Measurements from ENCODE around the gene MDFIC.

DNA sequence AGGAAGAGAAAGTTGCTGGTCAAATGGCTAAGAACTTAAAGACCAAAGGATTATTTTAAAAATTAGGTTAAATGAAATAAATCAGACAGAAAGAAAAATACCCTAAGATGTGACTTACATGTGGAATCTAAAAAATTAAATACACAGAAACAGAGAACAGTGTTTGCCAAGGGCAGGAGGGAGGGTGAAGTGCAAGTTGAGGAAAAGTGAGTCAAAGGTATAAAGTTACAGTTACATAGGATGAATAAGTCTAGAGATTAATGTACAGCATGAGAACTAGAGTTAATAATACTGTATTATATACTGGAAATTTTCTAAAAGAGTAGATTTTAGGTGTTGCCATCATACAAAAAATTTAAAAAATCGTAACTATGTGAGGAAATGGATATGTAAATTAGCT is 146.3 kb downstream of the MDFIC start:
- no peak for TF ChIP-seq POLR2AphosphoS5 (IDR thresholded peaks at IDR 0.05)
- TF ChIP-seq, protein P1, sequence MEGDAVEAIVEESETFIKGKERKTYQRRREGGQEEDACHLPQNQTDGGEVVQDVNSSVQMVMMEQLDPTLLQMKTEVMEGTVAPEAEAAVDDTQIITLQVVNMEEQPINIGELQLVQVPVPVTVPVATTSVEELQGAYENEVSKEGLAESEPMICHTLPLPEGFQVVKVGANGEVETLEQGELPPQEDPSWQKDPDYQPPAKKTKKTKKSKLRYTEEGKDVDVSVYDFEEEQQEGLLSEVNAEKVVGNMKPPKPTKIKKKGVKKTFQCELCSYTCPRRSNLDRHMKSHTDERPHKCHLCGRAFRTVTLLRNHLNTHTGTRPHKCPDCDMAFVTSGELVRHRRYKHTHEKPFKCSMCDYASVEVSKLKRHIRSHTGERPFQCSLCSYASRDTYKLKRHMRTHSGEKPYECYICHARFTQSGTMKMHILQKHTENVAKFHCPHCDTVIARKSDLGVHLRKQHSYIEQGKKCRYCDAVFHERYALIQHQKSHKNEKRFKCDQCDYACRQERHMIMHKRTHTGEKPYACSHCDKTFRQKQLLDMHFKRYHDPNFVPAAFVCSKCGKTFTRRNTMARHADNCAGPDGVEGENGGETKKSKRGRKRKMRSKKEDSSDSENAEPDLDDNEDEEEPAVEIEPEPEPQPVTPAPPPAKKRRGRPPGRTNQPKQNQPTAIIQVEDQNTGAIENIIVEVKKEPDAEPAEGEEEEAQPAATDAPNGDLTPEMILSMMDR (IDR thresholded peaks at IDR 0.05 in 8 of 11, conservative IDR thresholded peaks at IDR 0.05 in 3 of 11) = no peak
- TF ChIP-seq POLR2A (IDR thresholded peaks at IDR 0.05) = no peak
